ENCODE results near the gene MEIOSIN.
"Not testable (repeated sequence)": the region's sequence is repeated elsewhere in the genome, so short reads cannot be mapped to it uniquely, and the experiment has no call there.

Gene MEIOSIN

GRCh38 chr19:45717983-45718650, 15.1 kb upstream of the MEIOSIN start:
- no peak for DNase-seq

- not testable (repeated sequence) for DNase-seq
These were observed 13.2 kb upstream of the MEIOSIN start for GRCh38 chr19:45720065-45720464.

DNA sequence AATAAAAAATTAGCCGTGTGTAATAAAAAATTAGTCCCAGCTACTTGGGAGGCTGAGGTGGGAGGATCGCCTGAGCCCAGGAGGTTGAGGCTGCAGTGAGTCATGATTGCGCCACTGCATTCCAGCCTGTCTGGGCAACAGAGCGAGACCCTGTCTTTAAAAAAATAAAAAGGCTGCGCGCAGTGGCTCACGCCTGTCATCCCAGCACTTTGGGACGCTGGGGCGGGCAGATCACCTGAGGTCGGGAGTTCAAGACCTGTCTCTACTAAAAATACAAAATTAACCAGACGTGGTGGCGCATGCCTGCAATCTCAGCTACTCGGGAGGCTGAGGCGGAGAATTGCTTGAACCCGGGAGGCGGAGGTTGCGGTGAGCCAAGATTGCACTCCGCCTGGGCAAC, 4.6 kb upstream of the MEIOSIN start:
- DNase-seq: not testable (repeated sequence)

DNA sequence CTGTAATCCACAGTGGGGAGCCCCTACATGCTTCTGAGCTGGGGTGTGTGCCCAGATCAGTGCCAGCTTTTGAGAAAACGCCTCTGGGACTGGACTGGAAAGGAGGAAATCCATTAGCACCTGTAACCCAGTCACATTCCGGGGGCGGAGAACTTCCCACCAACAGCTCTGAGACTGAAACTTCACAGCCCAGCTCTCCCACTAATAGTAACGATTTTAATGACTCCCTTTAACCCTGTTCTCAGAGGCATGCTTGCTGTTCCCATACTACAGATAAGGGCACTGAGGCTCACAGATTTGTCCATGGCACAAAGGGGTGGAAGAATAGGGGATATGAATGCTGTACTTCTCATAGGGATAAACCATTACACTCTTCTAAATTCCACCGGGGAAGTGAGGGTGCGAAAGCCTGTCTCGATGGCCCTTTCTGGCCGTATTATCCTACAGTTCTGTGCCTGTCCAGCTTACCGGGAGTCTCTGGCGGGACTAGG, 3.4 kb upstream of the MEIOSIN start:
- no peak for DNase-seq

- DNase-seq: peak; percentile 94
These were observed 2.6 kb upstream of the MEIOSIN start, which contains the start of gene FBXO46 for GRCh38 chr19:45730368-45731288. TSS of gene FBXO46 (minus strand) at chr19:45730896. CDS start at chr19:45713495, 17,401 bp downstream.

- DNase-seq: no peak
These were observed 6.5 kb downstream of the MEIOSIN start for GRCh38 chr19:45739498-45740439.

GRCh38 chr19:45742969-45743368, 9.7 kb downstream of the MEIOSIN start:
- DNase-seq: no peak

GRCh38 chr19:45745606-45746005, 12.4 kb downstream of the MEIOSIN start:
- no peak for DNase-seq

DNA sequence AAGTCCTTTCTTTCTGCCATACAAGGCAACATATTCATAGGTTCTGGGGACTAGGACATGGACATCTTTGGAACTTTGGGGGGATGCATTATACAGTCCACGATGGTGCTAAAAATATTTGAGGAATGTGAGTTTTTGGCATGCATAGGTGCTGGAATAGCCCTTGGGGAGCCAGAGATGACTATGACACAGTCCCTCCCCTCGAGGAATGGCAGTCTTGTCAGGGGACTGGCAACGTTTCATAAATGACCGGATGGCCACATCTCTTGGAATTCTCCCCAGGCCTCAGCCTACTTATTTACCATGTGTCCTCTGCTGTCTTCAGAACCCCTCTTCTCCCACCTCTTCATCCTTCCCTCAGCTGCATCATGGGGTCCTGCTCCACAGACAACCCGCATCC, 13.6 kb downstream of the MEIOSIN start:
- no peak for DNase-seq

GRCh38 chr19:45747513-45747912, 14.3 kb downstream of the MEIOSIN start:
- no peak for DNase-seq

- not testable (repeated sequence) for DNase-seq
These were observed 18.2 kb downstream of the MEIOSIN start for GRCh38 chr19:45751483-45751882.

- DNase-seq: no peak
These were observed 19.4 kb downstream of the MEIOSIN start for GRCh38 chr19:45752639-45753038.

- DNase-seq: no peak
These were observed 20.3 kb downstream of the MEIOSIN start for GRCh38 chr19:45753548-45753947.

- DNase-seq: no peak
These were observed 21.1 kb downstream of the MEIOSIN start for GRCh38 chr19:45754323-45754722.

DNA sequence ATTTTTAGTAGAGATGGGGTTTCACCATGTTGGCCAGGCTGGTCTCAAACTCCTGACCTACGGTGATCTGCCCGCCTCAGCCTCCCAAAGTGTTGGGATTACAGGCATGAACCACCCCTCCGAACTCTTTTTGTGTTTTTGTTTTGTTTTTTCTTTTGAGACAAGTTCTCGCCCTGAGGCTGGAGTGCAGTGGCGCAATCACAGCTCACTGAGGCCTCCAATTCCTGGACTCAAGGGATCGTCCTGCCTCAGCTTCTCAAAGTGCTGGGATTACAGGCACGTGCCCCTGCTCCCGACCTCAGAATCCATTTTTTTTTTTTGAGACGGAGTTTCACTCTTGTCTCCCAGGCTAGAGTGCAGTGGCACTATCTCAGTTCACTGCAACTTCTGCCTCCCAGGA, 24.5 kb downstream of the MEIOSIN start:
- no peak for DNase-seq

DNA sequence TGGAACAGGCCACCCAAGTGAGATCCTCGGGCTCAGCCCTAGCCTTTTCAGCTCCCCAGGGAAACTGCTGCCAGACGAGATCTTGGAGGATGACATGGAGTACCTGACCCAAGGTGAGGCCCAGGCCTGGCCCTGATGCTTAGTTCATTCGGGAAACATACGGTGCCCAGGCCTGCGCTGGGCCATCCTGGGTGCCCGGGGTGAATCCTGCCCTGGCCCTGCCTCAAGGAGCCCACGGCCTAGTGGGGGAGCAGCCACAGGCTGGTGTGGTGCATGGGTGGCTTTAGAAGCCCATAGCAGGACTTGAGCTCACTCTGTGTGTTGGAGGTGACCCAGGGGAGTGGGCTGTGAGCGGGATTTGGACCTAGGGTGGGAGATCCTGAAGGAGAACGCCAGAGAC, 25.7 kb downstream of the MEIOSIN start:
- DNase-seq: no peak

DNA sequence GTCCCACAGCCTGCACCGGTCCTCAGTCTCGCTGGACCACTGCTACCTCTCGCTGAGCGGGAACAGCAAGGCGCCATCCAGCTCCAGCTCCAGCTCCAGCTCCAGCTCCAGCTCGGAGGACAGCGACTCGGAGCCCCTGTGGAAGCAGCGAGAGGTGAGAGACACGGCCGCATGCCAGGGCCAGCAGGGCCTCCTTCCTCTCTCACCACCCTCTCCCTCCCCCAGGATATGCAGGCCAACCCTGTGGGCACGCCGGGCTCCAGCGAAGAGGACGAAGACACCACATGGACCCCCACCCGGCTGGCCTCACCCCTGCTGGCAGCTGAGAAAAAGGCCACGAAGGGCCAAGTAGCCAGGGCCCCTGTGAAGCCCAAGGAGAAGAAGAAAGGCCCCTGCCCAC, 28.5 kb downstream of the MEIOSIN start:
- no peak for DNase-seq

GRCh38 chr19:45762870-45763631, 29.8 kb downstream of the MEIOSIN start:
- no peak for DNase-seq

DNA sequence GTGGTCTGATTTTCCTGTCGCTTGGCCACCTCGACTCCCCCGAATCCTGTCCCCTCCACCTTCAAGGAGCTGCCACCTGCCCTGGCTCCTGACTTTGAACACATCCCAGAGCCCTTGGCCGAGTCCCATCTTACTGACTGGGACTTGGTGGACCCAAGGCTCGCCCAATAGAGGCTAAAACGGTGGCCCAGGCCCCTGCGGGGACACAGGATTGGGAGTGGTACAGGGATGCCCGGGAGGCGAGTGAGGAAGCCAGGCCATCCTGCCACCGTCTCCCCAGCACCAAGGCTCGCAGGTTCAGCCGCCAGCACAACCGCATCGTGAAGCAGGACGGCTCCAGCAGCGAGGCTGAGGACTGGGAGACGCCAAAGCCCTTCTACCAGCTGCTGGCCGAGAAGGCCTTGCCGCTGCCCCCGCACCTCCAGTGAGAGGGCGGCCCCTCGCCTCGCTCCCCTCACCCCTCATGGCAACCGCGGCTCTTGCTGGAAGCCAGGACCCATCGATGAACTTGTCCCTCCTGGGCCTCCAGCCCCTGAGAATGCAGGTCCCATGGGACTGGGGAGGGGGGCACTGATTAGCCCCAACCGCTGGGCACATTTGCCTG, 30.6 kb downstream of the MEIOSIN start:
- DNase-seq: no peak

GRCh38 chr19:45764475-45764874, 31.2 kb downstream of the MEIOSIN start:
- no peak for DNase-seq

DNA sequence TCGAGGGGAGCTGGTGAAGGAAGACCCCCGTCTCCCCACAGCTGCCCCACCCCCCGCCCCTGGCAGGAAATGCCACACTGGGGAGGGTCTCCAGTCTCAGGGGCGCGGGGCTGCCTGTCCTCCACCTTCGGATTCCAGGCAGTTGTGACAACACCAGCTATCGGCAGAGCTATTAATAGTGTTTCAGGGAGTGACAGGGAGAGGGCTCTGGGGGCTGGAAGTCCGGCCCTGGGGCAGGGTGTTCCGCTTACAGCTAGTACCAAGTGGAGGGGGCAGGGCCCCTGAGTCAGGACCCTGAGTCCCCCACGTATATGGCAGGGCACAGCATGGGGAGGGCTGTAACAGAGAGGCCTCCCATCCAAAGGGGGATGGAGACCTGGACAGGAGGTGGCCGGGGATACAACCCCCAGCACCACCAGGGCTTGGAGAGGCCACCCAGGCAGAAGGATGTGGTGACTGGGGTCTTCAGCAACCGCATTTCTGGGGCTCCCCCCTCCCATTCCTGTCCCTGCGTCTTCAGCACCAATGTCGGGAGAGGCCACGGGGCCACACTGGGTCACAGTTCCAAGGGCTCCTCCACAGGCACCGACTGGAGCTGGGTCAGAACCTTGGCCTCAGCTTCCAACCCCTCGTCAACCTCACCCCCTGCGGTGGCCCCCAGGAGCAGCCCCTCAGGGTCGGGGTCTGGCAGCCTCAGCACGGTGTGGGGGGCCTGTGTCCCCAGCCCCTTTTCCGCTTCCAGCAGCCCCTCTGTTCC, 31.9 kb downstream of the MEIOSIN start:
- DNase-seq: no peak

Data from NK-92 treated with Interleukin-12 subunit alpha and Interleukin-12 subunit beta, amount 100 ng/mL, for 24 hours (cell line).